Prostate gland (tissue), 1 donor: ENCODE results near the gene RTEL1.

ENCODE experiments used
- POLR2A ChIP-seq: fragments of 450-650 bp; IDR thresholded peaks from one replicate; pipeline ENCODE4 v1.6.1; 2016; ENCODE audit warnings: antibody characterized with exemption, mild to moderate bottlenecking
- POLR2AphosphoS5 ChIP-seq: sonication (generic); formaldehyde crosslinking; IDR thresholded peaks from one replicate; pipeline ENCODE4 v1.6.1; 2017; ENCODE audit warnings: antibody characterized with exemption

GRCh38 chr20:63627129-63627750, 30.9 kb upstream of the RTEL1 start:
- TF ChIP-seq POLR2A, result peak; percentile 78
- TF ChIP-seq POLR2AphosphoS5, result peak; percentile 74
